ENCODE measurements around the gene LIMA1. TPM values are rescaled to one million over a fixed set of nuclear protein-coding genes. Genes with fewer than 3 reads are reported as not detected.

Gene LIMA1
- total and polyA plus RNA-seq, 2 of the 4 experiments (the other 2 are of a cell fraction): 126 to 163 TPM

- Histone ChIP-seq H3K56ac (ENCODE audit: extremely low read depth, insufficient read depth, low read length) (no peak overlapping the region), H3K36me3 (ENCODE audit: control insufficient read depth, insufficient read depth, low read length) (peaks cover 38% of the 10 kb centered on the region), H3K4me3 (ENCODE audit: insufficient read depth, low read depth, low read length) (no peak overlapping the region), H3K4me1 (ENCODE audit: control insufficient read depth, insufficient read depth, low read length) (peaks cover 2% of the 10 kb centered on the region; the same call in 1 of the 2 replicates), H3K27ac (ENCODE audit: insufficient read depth, low read length) (no peak overlapping the region), H4K5ac (ENCODE audit: low read depth, low read length) (no peak overlapping the region), H2BK15ac (ENCODE audit: low read depth, low read length) (no peak overlapping the region), H2BK20ac (ENCODE audit: low read depth, low read length) (no peak overlapping the region), H4K8ac (ENCODE audit: low read depth in 2 of 2, low read length in 2 of 2) (no peak overlapping the region), H3K9ac (ENCODE audit: low read depth, low read length) (no peak overlapping the region), H4K91ac (ENCODE audit: insufficient read depth, low read depth, low read length) (no peak overlapping the region), H3K4ac (ENCODE audit: low read depth, low read length) (no peak overlapping the region), H3K9me3 (ENCODE audit: control insufficient read depth, insufficient read depth, low read length) (no peaks in the 10 kb centered on the region), H3K9me1 (ENCODE audit: insufficient read depth, low read length) (no peaks in the 10 kb centered on the region), H2AK9ac (replicated peaks; ENCODE audit: low read depth, low read length, poor library complexity) (no peak overlapping the region), H2AFZ (replicated peaks; ENCODE audit: low read length, poor library complexity) (no peak overlapping the region), H4K20me1 (ENCODE audit: insufficient read depth, low read length) (peaks cover 5% of the 10 kb centered on the region; the same call in 1 of the 2 replicates), H2BK5ac (ENCODE audit: low read depth, low read length, poor library complexity, severe bottlenecking) (no peak overlapping the region), H3K27me3 (ENCODE audit: control insufficient read depth, insufficient read depth, low read length) (no peaks in the 10 kb centered on the region), H3K18ac (ENCODE audit: low read depth, low read length) (no peak overlapping the region), H3K79me1 (ENCODE audit: low read depth in 1 of 2, low read length in 2 of 2) (peaks cover 11 to 47% of the 10 kb centered on the region in 2 experiments), H2AK5ac (ENCODE audit: low read depth, low read length) (no peak overlapping the region), H3K4me2 (ENCODE audit: low read depth, low read length) (no peak overlapping the region), H3K14ac (replicated peaks; ENCODE audit: low read depth, low read length) (no peak overlapping the region), H2BK120ac (ENCODE audit: low read depth, low read length) (no peak overlapping the region), H3K23ac (ENCODE audit: low read depth, low read length) (no peak overlapping the region)
- DNase-seq (no peak), ATAC-seq (ENCODE audit: low read depth) (no peak)
- in situ Hi-C loops (cut with MboI; ENCODE audit: low sequenced_read_pairs): no loop called here
- ChIA-PET CTCF (interaction anchor here (0.6 to 0.9 kb wide), 3 partner anchors 45 to 79 kb away, joined by 3 read pairs; no protein-coding TSS in a partner anchor), POLR2A (ENCODE audit: unreplicated experiment) (no interaction called here)
- intact Hi-C loops (cut with micrococcal nuclease): no loop called here
- dilution Hi-C loops (cut with HindIII; ENCODE audit: low sequenced_read_pairs, unreplicated experiment): no loop called here
- BruUV-seq (replicated peaks): no TSS peak
- WGBS, 2 experiments (ENCODE audit: extremely low coverage in 2 of 2, insufficient read length in 1 of 2): no CpG with 5 or more reads among the region's 4 CpGs
- no peak for TF ChIP-seq RAD21 (IDR thresholded peaks at IDR 0.05; ENCODE audit: low read length)
- TF ChIP-seq NFE2L2 (IDR thresholded peaks at IDR 0.05; ENCODE audit: low read depth, low read length): no peak
- no peak for TF ChIP-seq CHD1 (IDR thresholded peaks at IDR 0.05; ENCODE audit: low read depth, low read length)
- no peak for TF ChIP-seq FOS (IDR thresholded peaks at IDR 0.05; ENCODE audit: low read depth, low read length)
- TF ChIP-seq USF2 (IDR thresholded peaks at IDR 0.05; ENCODE audit: low read depth, low read length): no peak
- TF ChIP-seq MAZ (IDR thresholded peaks at IDR 0.05; ENCODE audit: borderline replicate concordance, low read depth, low read length): no peak
- no peak for TF ChIP-seq RCOR1 (IDR thresholded peaks at IDR 0.05; ENCODE audit: insufficient replicate concordance, low read length)
- TF ChIP-seq POLR2A (IDR thresholded peaks at IDR 0.05; ENCODE audit: low read depth, low read length): no peak
- TF ChIP-seq RFX5 (IDR thresholded peaks at IDR 0.05; ENCODE audit: low read depth, low read length): no peak
- TF ChIP-seq BHLHE40 (IDR thresholded peaks at IDR 0.05; ENCODE audit: low read depth, low read length): no peak
- no peak for TF ChIP-seq ELK1 (IDR thresholded peaks at IDR 0.05; ENCODE audit: borderline replicate concordance, low read depth, low read length)
- no peak for TF ChIP-seq CTCF (conservative IDR thresholded peaks at IDR 0.05; ENCODE audit: low read depth, low read length)
These were observed 154.0 kb downstream of the LIMA1 start for GRCh38 chr12:50129290-50129689.

Measured in IMR-90 (cell line).